Left renal cortex interstitium (tissue), 4 donors: ENCODE results near the gene GRM8. TPM values are rescaled to one million over a fixed set of nuclear protein-coding genes. Genes with fewer than 3 reads are reported as not detected.
"Not testable (repeated sequence)": the region's sequence is repeated elsewhere in the genome, so short reads cannot be mapped to it uniquely, and the experiment has no call there.

ENCODE experiments used
- DNase-seq, 4 donors: peaks; one replicate each; pipeline ENCODE4 v3.0.0-alpha.2; 2013; ENCODE audit warnings: low read depth in 4 of 4, low spot score in 2 of 4, missing footprints in 1 of 4
- polyA plus RNA-seq, 4 donors: library from polyadenylated mRNA; unstranded; fragments of 120-200 nt; gene quantifications; one replicate each; pipeline ENCODE4 v1.2.1, GENCODE V29; 2013; ENCODE audit not compliant: insufficient read length in 4 of 4

Gene GRM8
- polyA plus RNA-seq, 4 donors, result 7.4 to 8.4 (median 7.7) TPM

GRCh38 chr7:126940723-126941307, 311.9 kb downstream of the GRM8 start:
- no peak for DNase-seq

DNA sequence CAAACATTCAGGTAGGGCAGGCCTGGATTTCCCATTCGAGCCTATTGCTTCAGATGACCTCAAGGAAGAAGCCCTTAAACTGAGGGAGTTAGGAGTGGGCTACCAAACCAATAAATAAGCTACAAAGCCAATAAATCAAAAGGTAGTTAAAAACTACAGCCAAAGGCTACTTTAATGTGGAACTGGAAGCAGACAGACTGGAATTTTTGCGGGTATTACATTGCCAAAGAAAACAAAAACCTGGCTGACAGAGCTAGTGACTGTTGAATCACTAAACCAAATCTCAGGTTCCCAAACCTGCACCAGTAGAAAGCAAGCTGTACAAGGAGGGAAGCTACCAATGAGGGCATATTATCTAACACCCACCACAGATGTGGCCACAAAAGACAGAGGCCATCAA, 315.6 kb downstream of the GRM8 start:
- peak in 2 of 4 donors; percentile 9 to 11 for DNase-seq

DNA sequence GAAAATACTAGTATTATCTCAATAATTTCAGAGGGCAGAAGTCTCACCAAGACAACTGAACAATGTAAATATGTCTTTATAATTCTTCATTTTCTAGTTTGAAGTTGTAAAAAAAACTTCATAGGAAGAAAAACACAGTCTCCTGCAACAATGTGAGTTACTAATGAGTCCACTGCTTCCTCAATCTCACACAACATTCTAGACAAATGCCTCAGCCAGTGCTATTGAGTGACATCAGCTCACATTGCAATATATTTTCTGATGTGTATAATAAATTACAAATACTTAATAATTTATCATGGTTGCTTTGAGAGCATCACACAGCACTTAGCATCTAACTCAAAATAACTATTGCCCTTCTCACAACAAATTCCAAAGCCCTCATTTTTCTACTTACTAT, 321.2 kb downstream of the GRM8 start:
- no peak for DNase-seq

DNA sequence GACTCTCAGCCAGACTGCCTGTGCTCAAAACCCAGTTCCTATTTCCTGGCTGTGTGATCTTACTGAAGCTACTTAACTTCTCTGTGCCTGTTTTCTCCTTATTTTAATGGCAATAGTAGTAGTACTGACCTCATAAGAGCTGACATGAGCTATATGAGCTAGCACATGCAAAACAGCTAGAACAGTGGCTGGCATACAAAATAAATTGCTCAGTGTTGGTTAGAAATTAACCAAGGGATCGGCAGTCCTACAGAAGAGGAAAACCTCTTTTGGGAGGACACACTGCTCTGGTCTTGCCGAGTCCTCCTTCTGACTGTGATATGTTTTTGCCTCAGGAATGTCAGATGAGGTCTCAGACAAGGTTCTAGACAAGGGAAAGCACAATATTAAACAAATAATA, 322.6 kb downstream of the GRM8 start:
- no peak for DNase-seq

DNA sequence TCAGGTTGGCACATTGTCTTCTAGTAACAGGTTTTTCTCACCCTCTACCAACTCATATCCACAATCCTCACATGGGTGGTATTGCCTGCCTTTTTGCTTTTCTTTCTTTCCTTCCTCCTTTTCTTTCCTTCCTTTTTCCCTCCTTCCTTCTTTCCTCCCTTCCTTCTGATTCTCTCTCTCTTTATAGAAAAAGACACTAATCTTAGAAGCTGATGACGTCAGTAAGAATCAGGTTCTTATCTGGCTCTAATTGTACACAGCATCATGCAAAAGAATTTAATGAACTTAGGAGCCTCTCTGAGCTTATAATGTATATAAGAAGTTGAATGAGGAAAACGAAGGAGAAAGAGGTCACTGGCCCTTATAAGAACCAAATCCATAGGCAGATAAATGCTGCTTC, 328.3 kb downstream of the GRM8 start:
- no peak for DNase-seq

DNA sequence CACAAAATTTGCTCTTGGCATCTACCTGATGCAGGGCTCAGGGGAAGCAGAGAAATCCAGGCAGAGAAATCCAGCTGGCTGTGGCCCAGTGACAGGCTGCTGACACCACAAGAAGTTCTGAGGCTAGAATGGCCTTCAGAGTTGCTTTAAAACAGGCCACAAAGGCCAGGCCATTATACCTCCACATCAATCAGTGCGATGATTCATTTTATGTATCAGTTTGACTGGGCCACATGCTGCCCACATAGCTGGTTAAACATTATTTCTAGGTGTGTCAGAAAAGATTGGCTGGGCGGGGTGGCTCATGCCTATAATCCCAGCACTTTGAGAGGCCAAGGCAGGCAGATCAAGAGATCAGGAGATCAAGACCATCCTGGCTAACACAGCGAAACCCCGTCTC, 341.1 kb downstream of the GRM8 start:
- DNase-seq, result not testable (repeated sequence)

DNA sequence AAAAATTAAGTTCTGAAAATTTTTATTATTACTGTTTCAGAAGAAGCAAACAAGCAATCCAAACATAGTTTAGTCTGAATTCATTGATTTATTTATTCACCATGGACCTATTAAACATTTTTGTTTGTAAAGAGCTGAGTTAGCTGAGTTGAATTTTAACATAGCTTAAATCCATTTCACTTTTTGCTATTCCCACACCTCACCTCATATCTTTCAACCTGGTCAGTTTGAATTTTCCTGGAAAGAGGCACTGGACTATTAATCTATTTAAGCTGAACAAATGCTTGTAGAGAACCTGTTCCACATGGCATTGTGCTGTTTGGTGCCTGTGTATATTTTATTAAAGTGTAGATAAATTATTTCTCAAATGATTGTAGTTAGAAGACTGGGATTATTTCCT, 344.2 kb downstream of the GRM8 start:
- not testable (repeated sequence) for DNase-seq

DNA sequence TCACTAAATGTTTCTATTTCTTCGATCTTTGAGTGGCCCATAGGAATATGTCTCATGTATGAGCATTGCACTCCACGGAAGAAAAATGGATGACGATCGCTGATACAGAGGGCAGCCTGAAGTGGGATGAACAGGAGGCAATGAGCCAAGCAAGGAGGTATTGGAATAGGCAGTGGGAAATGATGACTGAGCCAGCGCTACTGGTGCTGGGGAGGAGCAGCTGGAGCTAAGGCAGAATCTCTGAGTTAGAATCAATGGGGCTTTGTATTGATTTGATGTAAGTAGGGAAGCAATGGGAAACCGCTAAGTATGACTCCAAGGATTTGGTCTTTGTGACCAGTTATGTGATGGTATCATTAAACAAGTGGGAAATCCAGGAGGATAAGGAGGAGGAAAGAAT, 345.1 kb downstream of the GRM8 start:
- DNase-seq, result not testable (repeated sequence)

GRCh38 chr7:126905255-126905654, 347.5 kb downstream of the GRM8 start:
- DNase-seq, result not testable (repeated sequence)

DNA sequence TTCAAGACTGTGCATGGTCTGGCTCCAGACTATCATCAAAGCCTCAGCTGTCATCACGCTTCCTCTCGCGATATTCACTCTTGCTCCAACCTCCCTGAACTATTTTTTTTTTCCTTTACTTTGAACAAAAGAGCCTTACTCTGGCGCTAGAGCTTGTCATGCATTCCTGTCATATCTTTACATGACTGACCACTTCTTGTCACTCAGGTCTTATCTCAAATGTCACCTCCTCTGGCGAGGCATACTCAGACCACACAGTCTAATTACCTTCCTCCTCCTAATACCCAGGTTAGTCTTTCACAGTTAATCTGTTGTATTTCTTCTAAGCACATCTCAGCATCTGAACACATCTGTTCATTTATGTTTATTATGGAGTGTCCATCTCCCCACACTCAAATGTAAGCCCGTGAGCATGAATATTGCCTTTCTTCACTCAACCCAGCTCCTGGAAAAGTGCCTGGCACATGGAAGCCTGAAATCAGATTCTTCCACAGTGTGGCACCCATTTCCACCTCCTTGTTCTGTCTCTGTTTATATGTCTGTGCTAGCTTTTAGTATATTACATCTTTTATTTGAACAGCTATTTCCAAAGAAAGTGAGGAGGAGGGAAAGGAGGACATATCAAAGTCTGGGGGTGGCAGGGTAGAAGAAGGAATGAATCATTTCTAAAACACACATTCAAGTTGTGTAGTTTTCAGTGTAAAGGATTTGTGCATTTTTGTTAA, 351.5 kb downstream of the GRM8 start:
- DNase-seq, result not testable (repeated sequence)

- not testable (repeated sequence) for DNase-seq
Observed at GRCh38 chr7:126887980-126888379, 364.8 kb downstream of the GRM8 start.

DNA sequence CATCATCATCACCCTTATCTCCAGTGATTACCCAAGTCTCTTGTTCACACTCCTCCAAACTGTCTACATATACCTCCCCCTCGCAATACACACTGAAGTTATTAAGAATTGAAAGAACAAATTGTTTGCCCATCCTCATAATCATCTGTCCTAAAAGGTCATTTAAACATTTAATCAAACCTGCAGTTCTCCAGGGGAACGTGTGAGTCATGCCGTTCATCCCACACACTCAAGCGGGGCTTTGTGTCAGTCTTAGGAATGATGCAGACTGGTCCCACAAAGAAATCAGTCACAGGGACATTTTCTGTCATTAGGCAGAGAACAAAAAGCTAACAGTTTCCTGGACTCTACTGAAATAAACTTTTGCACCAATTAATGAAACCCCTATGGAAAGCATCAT, 365.2 kb downstream of the GRM8 start:
- not testable (repeated sequence) for DNase-seq

DNA sequence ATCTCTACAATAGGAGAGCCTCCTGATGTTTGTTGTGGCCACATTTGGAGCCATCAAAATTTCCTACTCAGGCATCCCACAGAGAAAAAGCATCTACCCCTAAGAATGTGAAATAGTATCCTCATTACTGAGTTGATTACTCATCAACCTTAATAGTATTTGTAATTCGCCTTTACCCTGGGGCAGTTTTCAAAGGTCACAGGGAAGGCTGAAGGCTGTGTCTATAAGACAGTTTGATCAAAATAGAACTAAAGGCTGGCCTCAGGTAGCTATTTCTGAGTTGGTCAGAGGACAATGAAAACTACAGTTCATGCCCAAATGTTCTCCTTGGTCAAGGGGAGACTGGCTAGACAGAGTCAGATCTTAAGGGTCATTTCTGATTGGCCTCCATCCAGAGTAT, 370.0 kb downstream of the GRM8 start:
- DNase-seq, result not testable (repeated sequence)

DNA sequence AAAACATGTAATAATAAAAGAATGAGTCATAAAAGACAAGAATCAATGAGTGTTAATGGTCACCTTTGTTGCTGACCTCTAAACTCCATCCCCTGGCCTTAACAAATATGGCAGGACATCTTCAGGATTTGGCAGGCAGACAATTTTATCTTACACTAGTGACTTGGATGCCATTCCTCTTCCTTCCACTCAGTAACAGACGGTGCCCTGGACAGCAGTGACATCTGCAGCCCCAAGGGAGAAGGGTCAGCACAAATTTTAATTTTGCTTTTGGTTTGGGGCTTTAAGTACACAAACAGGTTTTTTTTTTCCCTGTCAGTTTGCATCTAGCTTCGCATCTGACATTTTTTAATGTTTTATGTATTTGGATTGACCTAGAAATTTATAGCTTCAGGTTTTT, 370.8 kb downstream of the GRM8 start:
- DNase-seq, result not testable (repeated sequence)

- no peak for DNase-seq
Observed at GRCh38 chr7:126881315-126881714, 371.4 kb downstream of the GRM8 start.

- not testable (repeated sequence) for DNase-seq
Observed at GRCh38 chr7:126876536-126876935, 376.2 kb downstream of the GRM8 start.

DNA sequence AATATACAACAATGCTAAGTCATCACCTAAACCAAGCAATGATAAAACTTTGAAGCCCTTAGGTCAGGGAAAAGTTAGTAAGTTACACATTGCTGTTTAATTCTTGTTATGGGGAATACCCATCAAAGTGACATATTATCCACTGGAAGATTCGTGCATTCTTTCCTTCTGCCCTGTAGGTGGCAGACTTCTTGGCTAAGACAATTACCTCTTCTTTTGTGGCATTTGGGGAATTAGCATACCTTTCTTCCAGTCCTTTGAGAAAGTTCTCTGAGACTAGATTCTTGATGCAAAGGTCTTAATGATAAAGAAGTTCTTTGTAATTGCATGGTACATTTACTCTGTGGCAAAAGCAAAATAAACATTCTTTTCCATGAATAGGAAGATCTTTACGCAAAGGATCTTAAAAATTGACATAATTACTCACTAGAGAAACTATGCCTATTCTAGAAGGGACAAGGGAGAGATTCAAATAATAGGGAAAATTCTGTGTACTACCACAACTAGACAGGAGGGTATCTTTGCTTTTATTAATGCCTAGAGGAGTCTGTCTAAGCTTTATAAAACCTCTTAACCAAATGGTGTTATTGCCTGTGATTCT, 395.9 kb downstream of the GRM8 start:
- DNase-seq, result no peak

- no peak for DNase-seq
Observed at GRCh38 chr7:126845331-126845730, 407.4 kb downstream of the GRM8 start.

DNA sequence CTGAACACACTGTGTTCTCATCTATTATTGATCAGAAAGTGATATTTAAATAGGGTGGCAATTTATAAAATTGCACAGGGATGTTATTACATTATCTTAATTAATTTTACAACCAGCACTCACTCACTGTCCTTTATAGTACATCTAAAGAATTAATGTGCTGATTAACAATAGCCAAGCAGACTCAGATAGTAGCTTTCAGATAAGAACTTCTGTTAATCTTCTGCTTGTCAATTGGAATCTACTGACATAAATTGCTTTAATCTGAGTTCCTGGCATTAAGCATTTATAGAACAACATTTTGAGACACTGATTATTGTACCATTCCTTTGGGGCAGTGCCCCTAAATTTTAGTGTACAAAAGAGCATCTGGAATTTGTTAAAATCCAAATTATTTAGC, 408.9 kb downstream of the GRM8 start:
- no peak for DNase-seq

DNA sequence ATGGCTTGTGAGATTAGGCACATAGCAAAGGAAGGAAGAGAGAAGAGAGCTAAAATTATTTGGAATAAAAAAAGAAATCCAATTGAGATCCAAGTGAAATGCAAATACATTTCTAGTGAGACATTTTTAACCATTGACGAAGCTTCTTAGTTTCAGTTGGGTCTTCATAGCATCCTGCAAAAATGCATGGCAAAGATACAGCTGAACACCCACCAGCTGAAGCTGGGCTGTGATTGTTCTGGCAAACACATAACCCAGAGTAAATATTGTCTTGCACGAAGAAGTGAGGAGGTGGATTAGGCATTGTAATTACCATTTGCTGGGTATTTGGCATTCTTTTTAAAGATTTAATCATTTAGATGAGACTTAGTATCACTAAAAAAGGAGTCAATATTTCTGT, 409.4 kb downstream of the GRM8 start:
- DNase-seq, result no peak

GRCh38 chr7:126842451-126842850, 410.3 kb downstream of the GRM8 start:
- no peak for DNase-seq

GRCh38 chr7:126840869-126841268, 411.9 kb downstream of the GRM8 start:
- DNase-seq, result no peak
